HG03432 (cell line): Measurements from ENCODE around the gene ATG2B.
"Not testable (repeated sequence)": the region's sequence is repeated elsewhere in the genome, so short reads cannot be mapped to it uniquely, and the experiment has no call there.

Source experiments
- ATAC-seq: cut with Tn5 transposase; IDR thresholded peaks from one replicate; pipeline ENCODE4 v1.9.1; 2021; ENCODE audit warnings: mild to moderate bottlenecking, moderate library complexity; ENCODE audit not compliant: unreplicated experiment

The ATG2B gene

GRCh38 chr14:96254687-96255086 is 108.5 kb downstream of the ATG2B start:
- no peak for ATAC-seq

GRCh38 chr14:96252999-96253539 is 110.1 kb downstream of the ATG2B start:
- no peak for ATAC-seq

GRCh38 chr14:96252323-96252998 is 110.7 kb downstream of the ATG2B start:
- ATAC-seq, result no peak

GRCh38 chr14:96251656-96252155 is 111.4 kb downstream of the ATG2B start:
- ATAC-seq, result no peak

- ATAC-seq, result no peak
These were observed 112.7 kb downstream of the ATG2B start for GRCh38 chr14:96250485-96250884.

- ATAC-seq, result no peak
These were observed 114.1 kb downstream of the ATG2B start for GRCh38 chr14:96249029-96249428.

GRCh38 chr14:96247031-96247430 is 116.1 kb downstream of the ATG2B start:
- ATAC-seq, result no peak

GRCh38 chr14:96246539-96246847 is 116.6 kb downstream of the ATG2B start:
- no peak for ATAC-seq

GRCh38 chr14:96245710-96246538 is 117.2 kb downstream of the ATG2B start:
- ATAC-seq, result no peak

GRCh38 chr14:96245074-96245473 is 118.1 kb downstream of the ATG2B start:
- ATAC-seq, result not testable (repeated sequence)

GRCh38 chr14:96243785-96244184 is 119.4 kb downstream of the ATG2B start:
- no peak for ATAC-seq

- no peak for ATAC-seq
These were observed 121.0 kb downstream of the ATG2B start for GRCh38 chr14:96242126-96242525.

GRCh38 chr14:96240641-96241040 is 122.5 kb downstream of the ATG2B start:
- no peak for ATAC-seq

- ATAC-seq, result no peak
These were observed 123.4 kb downstream of the ATG2B start for GRCh38 chr14:96239711-96240141.

- ATAC-seq, result no peak
These were observed 124.4 kb downstream of the ATG2B start for GRCh38 chr14:96238676-96239265.

GRCh38 chr14:96237641-96238040 is 125.5 kb downstream of the ATG2B start:
- no peak for ATAC-seq

- no peak for ATAC-seq
These were observed 127.7 kb downstream of the ATG2B start for GRCh38 chr14:96235426-96235825.

- no peak for ATAC-seq
These were observed 129.5 kb downstream of the ATG2B start for GRCh38 chr14:96233661-96234060.

- ATAC-seq, result no peak
These were observed 130.6 kb downstream of the ATG2B start for GRCh38 chr14:96232506-96232905.

GRCh38 chr14:96231526-96232130 is 131.5 kb downstream of the ATG2B start:
- no peak for ATAC-seq

GRCh38 chr14:96231056-96231455 is 132.1 kb downstream of the ATG2B start:
- ATAC-seq, result no peak
